Heart left ventricle (tissue), 13 donors: ENCODE results near the gene ACTL7B.
A peak's percentile ranks its signal among the peaks of the same experiment; 100 is the strongest.

Source experiments
- POLR2A ChIP-seq, 2 donors: fragments of 450-650 bp; IDR thresholded peaks; one replicate each; pipeline ENCODE4 v1.6.1; 2017; ENCODE audit warnings: antibody characterized with exemption in 2 of 2, mild to moderate bottlenecking in 2 of 2, moderate library complexity in 2 of 2
- TF ChIP-seq, protein P1 (sequence below), 12 donors: fragments of 200-600 bp; sonication (generic) in 4 of 12; IDR thresholded peaks; one replicate each; pipeline versions ENCODE4 v1.5.0 to v1.8.0; 2018 to 2022; ENCODE audit warnings: antibody characterized with exemption in 12 of 12, mild to moderate bottlenecking in 5 of 12
- donor health status: ischemic (EF 13 %, LVEDD 7.1; RV severe dilation, severe dysfunction).
- donor health status: DM: no; HTN: yes; CAD: no.
- donor health status: DM: no; HTN: no; CAD: no.
- donor health status: ischemic (EF 25% LVEDD 6.9; RV normal size, moderate dysfunction).
- donor health status: ischemic (EF 25% LVEDD 5.7; RV mildly dilated, moderate dysfunction).
- donor health status: ischemic (EF 35%, LVEDD 5.7; RV mildly dilated, moderate dysfunction).
- donor health status: nonischemic (EF 11% LVEDD 7.7; RV severe dilation, severe dysfunction).
- donor health status: DM: yes; HTN: yes; CAD: no.
- donor health status: PGD.
- donor health status: ischemic (EF 29% LVEDD 5.4; RV normal size, mild dysfunction).
- donor health status: nonischemic (EF 23%, LVEDD 6.1; RV moderate dilation, normal function).

DNA sequence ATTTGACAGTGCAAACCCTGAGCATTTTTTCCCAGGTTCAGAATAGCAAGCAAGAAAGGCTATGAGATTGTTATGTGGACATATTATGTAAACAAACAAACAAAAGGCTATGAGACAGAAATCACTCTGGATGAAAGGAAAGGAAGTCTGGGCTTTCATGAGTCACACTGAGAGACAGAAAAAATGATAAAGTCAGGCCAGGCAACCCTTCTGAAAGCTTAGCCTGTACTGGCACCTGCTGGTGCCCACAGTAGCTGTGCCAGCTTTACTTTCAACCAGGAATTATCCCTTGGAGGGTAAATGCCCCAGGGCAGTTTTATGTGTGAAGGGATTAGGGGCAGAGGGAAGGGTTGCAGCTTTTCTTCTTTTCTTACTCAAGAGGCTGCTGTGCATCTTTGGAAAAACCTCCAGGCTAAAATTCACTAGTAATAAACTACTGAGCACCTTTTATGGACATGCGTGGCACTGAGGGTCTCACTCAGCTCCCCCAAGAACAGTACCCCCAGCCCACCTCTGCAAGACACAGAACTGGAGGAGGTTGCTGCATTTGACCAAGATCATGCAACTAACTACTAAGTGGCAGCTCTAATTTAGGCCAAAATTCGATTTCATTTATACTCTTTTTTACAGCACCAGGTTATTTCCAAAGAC is 41.7 kb downstream of the ACTL7B start:
- TF ChIP-seq, protein P1, sequence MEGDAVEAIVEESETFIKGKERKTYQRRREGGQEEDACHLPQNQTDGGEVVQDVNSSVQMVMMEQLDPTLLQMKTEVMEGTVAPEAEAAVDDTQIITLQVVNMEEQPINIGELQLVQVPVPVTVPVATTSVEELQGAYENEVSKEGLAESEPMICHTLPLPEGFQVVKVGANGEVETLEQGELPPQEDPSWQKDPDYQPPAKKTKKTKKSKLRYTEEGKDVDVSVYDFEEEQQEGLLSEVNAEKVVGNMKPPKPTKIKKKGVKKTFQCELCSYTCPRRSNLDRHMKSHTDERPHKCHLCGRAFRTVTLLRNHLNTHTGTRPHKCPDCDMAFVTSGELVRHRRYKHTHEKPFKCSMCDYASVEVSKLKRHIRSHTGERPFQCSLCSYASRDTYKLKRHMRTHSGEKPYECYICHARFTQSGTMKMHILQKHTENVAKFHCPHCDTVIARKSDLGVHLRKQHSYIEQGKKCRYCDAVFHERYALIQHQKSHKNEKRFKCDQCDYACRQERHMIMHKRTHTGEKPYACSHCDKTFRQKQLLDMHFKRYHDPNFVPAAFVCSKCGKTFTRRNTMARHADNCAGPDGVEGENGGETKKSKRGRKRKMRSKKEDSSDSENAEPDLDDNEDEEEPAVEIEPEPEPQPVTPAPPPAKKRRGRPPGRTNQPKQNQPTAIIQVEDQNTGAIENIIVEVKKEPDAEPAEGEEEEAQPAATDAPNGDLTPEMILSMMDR (IDR thresholded peaks at IDR 0.05), result peak; percentile 26 to 57 (median 46)
- no peak for TF ChIP-seq POLR2A (IDR thresholded peaks at IDR 0.05)
